Gastroesophageal sphincter (tissue), 3 donors: ENCODE measurements around the gene MPPED1.

Source experiments
- POLR2A ChIP-seq, 2 donors: fragments of 450-650 bp; IDR thresholded peaks; one replicate each; pipeline ENCODE4 v1.6.1; 2017; ENCODE audit warnings: antibody characterized with exemption in 2 of 2, mild to moderate bottlenecking in 2 of 2, moderate library complexity in 1 of 2
- POLR2AphosphoS5 ChIP-seq: sonication (generic); formaldehyde crosslinking; IDR thresholded peaks from one replicate; pipeline ENCODE4 v1.6.1; 2017; ENCODE audit warnings: antibody characterized with exemption
- TF ChIP-seq, protein P1 (sequence below), 4 experiments: fragments of 200-600 bp in 2 of 4; fragments of 450-650 bp in 2 of 4; sonication (generic) in 1 of 4; IDR thresholded peaks; one replicate each; pipeline ENCODE4 v1.5.1; 2017 to 2019; ENCODE audit warnings: antibody characterized with exemption in 4 of 4, mild to moderate bottlenecking in 2 of 4, moderate library complexity in 2 of 4

DNA sequence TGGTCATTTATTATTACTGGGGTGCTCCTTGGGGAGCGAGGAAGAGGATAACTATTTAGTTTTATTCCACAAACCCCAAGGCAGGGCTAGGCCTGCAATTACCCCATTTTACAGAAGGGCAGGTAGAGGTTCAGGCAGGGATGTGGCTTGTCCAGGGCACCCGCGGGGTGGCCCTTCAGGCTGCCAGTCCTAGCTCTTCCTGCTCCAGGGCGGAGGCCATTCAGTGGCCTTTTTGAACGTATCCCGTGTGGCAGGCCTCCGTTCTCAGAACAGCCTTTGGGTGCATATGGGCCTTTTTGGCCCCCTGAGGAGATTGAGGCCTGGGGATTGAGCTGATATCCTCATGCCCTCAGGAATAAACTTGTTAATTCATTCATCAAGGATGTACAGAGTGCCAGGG lies 66.2 kb downstream of the MPPED1 start:
- TF ChIP-seq, protein P1, sequence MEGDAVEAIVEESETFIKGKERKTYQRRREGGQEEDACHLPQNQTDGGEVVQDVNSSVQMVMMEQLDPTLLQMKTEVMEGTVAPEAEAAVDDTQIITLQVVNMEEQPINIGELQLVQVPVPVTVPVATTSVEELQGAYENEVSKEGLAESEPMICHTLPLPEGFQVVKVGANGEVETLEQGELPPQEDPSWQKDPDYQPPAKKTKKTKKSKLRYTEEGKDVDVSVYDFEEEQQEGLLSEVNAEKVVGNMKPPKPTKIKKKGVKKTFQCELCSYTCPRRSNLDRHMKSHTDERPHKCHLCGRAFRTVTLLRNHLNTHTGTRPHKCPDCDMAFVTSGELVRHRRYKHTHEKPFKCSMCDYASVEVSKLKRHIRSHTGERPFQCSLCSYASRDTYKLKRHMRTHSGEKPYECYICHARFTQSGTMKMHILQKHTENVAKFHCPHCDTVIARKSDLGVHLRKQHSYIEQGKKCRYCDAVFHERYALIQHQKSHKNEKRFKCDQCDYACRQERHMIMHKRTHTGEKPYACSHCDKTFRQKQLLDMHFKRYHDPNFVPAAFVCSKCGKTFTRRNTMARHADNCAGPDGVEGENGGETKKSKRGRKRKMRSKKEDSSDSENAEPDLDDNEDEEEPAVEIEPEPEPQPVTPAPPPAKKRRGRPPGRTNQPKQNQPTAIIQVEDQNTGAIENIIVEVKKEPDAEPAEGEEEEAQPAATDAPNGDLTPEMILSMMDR (IDR thresholded peaks at IDR 0.05): no peak
- no peak for TF ChIP-seq POLR2AphosphoS5
- TF ChIP-seq POLR2A (IDR thresholded peaks at IDR 0.05): no peak
